A673 (cell line): ENCODE results near the gene ZMYND11. TPM values are rescaled to one million over a fixed set of nuclear protein-coding genes. Genes with fewer than 3 reads are reported as not detected.

Experiments
- BruUV-seq: library from RNA; stranded (reverse); fragments of 400-500 nt; replicated peaks from 2 replicates; lab custom pipeline; 2021; lab: Mats Ljungman, UMichigan
- CTCF ChIA-PET: fragments of 300-600 bp; sonication (Branson Sonifier 250); formaldehyde crosslinking; loops from one replicate; lab custom pipeline; 2022; ENCODE audit warnings: antibody characterized with exemption; lab: Charles Lee
- POLR2A ChIA-PET: fragments of 300-600 bp; sonication (Branson Sonifier 250); formaldehyde crosslinking; loops from one replicate; lab custom pipeline; 2022; ENCODE audit warnings: antibody characterized with exemption; ENCODE audit not compliant: low non-redundant PET; lab: Charles Lee
- DNase-seq: peaks from one replicate; pipeline ENCODE4 v3.0.0-alpha.2; 2015; ENCODE audit warnings: low spot score
- H3K27ac ChIP-seq: fragments of 200-600 bp; sonication (generic); 2 replicates; pipeline ENCODE4 v1.5.1; 2016; ENCODE audit warnings: mixed run types, low read depth, mild to moderate bottlenecking, mixed read lengths, antibody characterized with exemption, low read length; ENCODE audit not compliant: poor library complexity, severe bottlenecking
- H3K27me3 ChIP-seq: fragments of 200-600 bp; sonication (generic); replicated peaks from 2 replicates; pipeline ENCODE4 v1.6.1; 2017; ENCODE audit warnings: mixed run types, low read depth, mild to moderate bottlenecking, mixed read lengths, antibody characterized with exemption, low read length; ENCODE audit not compliant: insufficient read depth, poor library complexity
- H3K36me3 ChIP-seq: fragments of 200-600 bp; sonication (generic); 2 replicates; pipeline ENCODE4 v1.6.1; 2016; ENCODE audit warnings: mixed run types, mild to moderate bottlenecking, mixed read lengths, antibody characterized with exemption, low read length; ENCODE audit not compliant: insufficient read depth, poor library complexity, severe bottlenecking
- H3K4me1 ChIP-seq: fragments of 200-600 bp; sonication (generic); 2 replicates; pipeline ENCODE4 v1.6.1; 2017; ENCODE audit warnings: mixed run types, mild to moderate bottlenecking, mixed read lengths, antibody characterized with exemption, low read length; ENCODE audit not compliant: insufficient read depth, poor library complexity, severe bottlenecking
- H3K4me3 ChIP-seq: fragments of 200-600 bp; sonication (generic); 2 replicates; pipeline ENCODE4 v1.5.1; 2016; ENCODE audit warnings: low read depth, mixed run types, mild to moderate bottlenecking, mixed read lengths, low read length; ENCODE audit not compliant: poor library complexity, severe bottlenecking
- H3K9me3 ChIP-seq: fragments of 200-600 bp; sonication (generic); 2 replicates; pipeline ENCODE4 v1.6.1; 2016; ENCODE audit warnings: mixed run types, low read depth, mild to moderate bottlenecking, mixed read lengths, antibody characterized with exemption, low read length; ENCODE audit not compliant: poor library complexity, severe bottlenecking
- CTCF ChIP-seq: fragments of 300-800, 200-600 bp; sonication (generic); conservative IDR thresholded peaks from 2 replicates; pipeline ENCODE4 v1.5.1; 2017; ENCODE audit warnings: low read depth, mild to moderate bottlenecking, antibody characterized with exemption, low read length, moderate library complexity, mixed read lengths
- EZH2 ChIP-seq: fragments of 200-600 bp; sonication (generic); IDR thresholded peaks from 2 replicates; pipeline ENCODE4 v1.6.1; 2017; ENCODE audit warnings: borderline replicate concordance, low read depth, mild to moderate bottlenecking, mixed read lengths, antibody characterized with exemption, low read length; ENCODE audit not compliant: poor library complexity, severe bottlenecking
- intact Hi-C: fragments of 100-400 bp; cut with micrococcal nuclease; formaldehyde crosslinking; loops from one replicate; pipeline ENCODE4 v1.10.0; 2022; ENCODE audit not compliant: unreplicated experiment
- total RNA-seq: library from RNA; stranded (reverse); gene quantifications from 2 replicates; pipeline ENCODE4 v1.2.3, GENCODE V29; 2021

ZMYND11 gene
- total RNA-seq, 1 experiment from 2014 or later: 82.8 TPM

- POLR2A ChIA-PET: no interaction called here
- no peaks in the 10 kb centered on the region for H3K27me3 ChIP-seq
- no peak for TF ChIP-seq EZH2
- no peak for TF ChIP-seq CTCF
- peaks cover 6% of the 10 kb centered on the region for H3K9me3 ChIP-seq
- no peak overlapping the region for H3K27ac ChIP-seq
- H3K36me3 ChIP-seq: no peaks in the 10 kb centered on the region
- no peak for DNase-seq
- no peaks in the 10 kb centered on the region for H3K4me1 ChIP-seq
- CTCF ChIA-PET: no interaction called here
- intact Hi-C loops: no loop called here
- no peak overlapping the region for H3K4me3 ChIP-seq
- no TSS peak for BruUV-seq
Observed at GRCh38 chr10:91313-91712, 43.9 kb upstream of the ZMYND11 start.

- H3K36me3 ChIP-seq: no peaks in the 10 kb centered on the region
- no peaks in the 10 kb centered on the region for H3K27me3 ChIP-seq
- no peak for DNase-seq
- ChIA-PET POLR2A (no interaction called here), CTCF (no interaction called here)
- H3K27ac ChIP-seq: no peak overlapping the region
- TF ChIP-seq EZH2 (no peak), CTCF (no peak)
- H3K4me3 ChIP-seq: no peak overlapping the region
- intact Hi-C loops: no loop called here
- BruUV-seq: no TSS peak
- peaks cover 6% of the 10 kb centered on the region for H3K9me3 ChIP-seq
- H3K4me1 ChIP-seq: no peaks in the 10 kb centered on the region
Observed at GRCh38 chr10:92153-92552, 43.1 kb upstream of the ZMYND11 start.

GRCh38 chr10:92846-93245, 42.4 kb upstream of the ZMYND11 start:
- Histone ChIP-seq H3K27ac (no peak overlapping the region), H3K4me1 (no peaks in the 10 kb centered on the region), H3K9me3 (peaks cover 6% of the 10 kb centered on the region), H3K36me3 (no peaks in the 10 kb centered on the region), H3K4me3 (no peak overlapping the region), H3K27me3 (no peaks in the 10 kb centered on the region)
- TF ChIP-seq EZH2: no peak
- TF ChIP-seq CTCF: no peak
- POLR2A ChIA-PET: no interaction called here
- DNase-seq: no peak
- no TSS peak for BruUV-seq
- CTCF ChIA-PET: no interaction called here
- intact Hi-C loops: no loop called here
